Activated T-helper 1 cell treated with anti-CD3 and anti-CD28 coated beads, Interleukin-12 subunit alpha, Interleukin-12 subunit beta, Interleukin-2, Interleukin-4 antibody, amounts not matched to agents 30 ng/mL and 10 ng/mL and 1 ng/mL, durations not matched to agents 14 hours and 24 hours and 36 hours (primary cell): ENCODE data around the gene RAC3. TPM values are rescaled to one million over a fixed set of nuclear protein-coding genes. Genes with fewer than 3 reads are reported as not detected.
"Not testable (repeated sequence)": the region's sequence is repeated elsewhere in the genome, so short reads cannot be mapped to it uniquely, and the experiment has no call there.

ENCODE experiments used
- DNase-seq: peaks from one replicate; pipeline ENCODE4 v3.0.0; 2021; ENCODE audit warnings: low spot score
- H3K27ac Mint-ChIP-seq: one replicate; pipeline ENCODE4 v1.8.0; 2021; ENCODE audit warnings: mild to moderate bottlenecking, mixed read lengths
- H3K27me3 Mint-ChIP-seq: one replicate; pipeline ENCODE4 v1.8.0; 2022; ENCODE audit warnings: mild to moderate bottlenecking, moderate library complexity, mixed read lengths; ENCODE audit not compliant: insufficient read depth
- H3K36me3 Mint-ChIP-seq: one replicate; pipeline ENCODE4 v1.8.0; 2021; ENCODE audit warnings: low read depth, mixed read lengths
- H3K4me1 Mint-ChIP-seq: one replicate; pipeline ENCODE4 v1.8.0; 2021; ENCODE audit warnings: low read depth, mixed read lengths
- H3K4me3 Mint-ChIP-seq: one replicate; pipeline ENCODE4 v1.8.0; 2021; ENCODE audit warnings: mild to moderate bottlenecking, moderate library complexity, mixed read lengths
- H3K9me3 Mint-ChIP-seq: one replicate; pipeline ENCODE4 v1.8.0; 2021; ENCODE audit warnings: mixed read lengths
- intact Hi-C: fragments of 100-400 bp; cut with micrococcal nuclease; formaldehyde crosslinking; loops from one replicate; pipeline ENCODE4 v1.15.1; 2024
- total RNA-seq: library from RNA; stranded (reverse); gene quantifications from 2 replicates; pipeline ENCODE4 v1.2.3, GENCODE V29; 2022

Gene RAC3
- total RNA-seq, 1 donor from 2014 or later, result 9.4 TPM

- H3K27ac Mint-ChIP-seq, result peak within 1 kb of the TSS; percentile 93
- intact Hi-C loops, result loop anchor here (1.0 to 5.0 kb wide), 5 partner anchors 14 to 381 kb away; partner anchors contain the start of genes ARHGDIA, FASN, GPS1 and HEXD
- peak within 1 kb of the TSS; percentile 85 for H3K4me3 Mint-ChIP-seq
- peak; percentile 98 for DNase-seq
- H3K27me3 Mint-ChIP-seq, result peaks cover 2% of the 10 kb centered on the region
- H3K36me3 Mint-ChIP-seq, result peaks cover 11% of the 10 kb centered on the region
- H3K9me3 Mint-ChIP-seq, result no peaks in the 10 kb centered on the region
- peaks cover 24% of the 10 kb centered on the region for H3K4me1 Mint-ChIP-seq
Measured at GRCh38 chr17:82037092-82037888, 5.8 kb downstream of the RAC3 start, which contains the start of gene DCXR. TSS of gene DCXR (minus strand) at chr17:82037697. CDS start at chr17:82037682, 15 bp downstream.

GRCh38 chr17:82037889-82038195, 6.4 kb downstream of the RAC3 start:
- H3K9me3 Mint-ChIP-seq, result no peaks in the 10 kb centered on the region
- DNase-seq, result no peak
- H3K36me3 Mint-ChIP-seq, result peaks cover 11% of the 10 kb centered on the region
- H3K4me3 Mint-ChIP-seq, result peak overlapping the region; percentile 85
- intact Hi-C loops, result loop anchor here (1.0 to 5.0 kb wide), 5 partner anchors 13 to 380 kb away; partner anchors contain the start of genes ARHGDIA, FASN, GPS1 and HEXD
- peaks cover 2% of the 10 kb centered on the region for H3K27me3 Mint-ChIP-seq
- peaks cover 24% of the 10 kb centered on the region for H3K4me1 Mint-ChIP-seq
- peak overlapping the region; percentile 93 for H3K27ac Mint-ChIP-seq

- Mint-ChIP-seq H3K4me3 (peak overlapping the region; percentile 49), H3K27ac (peak overlapping the region; percentile 41), H3K4me1 (peaks cover 24% of the 10 kb centered on the region), H3K36me3 (peaks cover 11% of the 10 kb centered on the region)
- not testable (repeated sequence) for H3K9me3 Mint-ChIP-seq, H3K27me3 Mint-ChIP-seq, DNase-seq
- intact Hi-C loops, result loop anchor here (5.0 kb wide), 1 partner anchor 167 kb away; the partner anchor contains the start of gene ARHGDIA
Measured at GRCh38 chr17:82038796-82039409, 7.4 kb downstream of the RAC3 start.

GRCh38 chr17:82039695-82040299, 8.3 kb downstream of the RAC3 start:
- Mint-ChIP-seq H3K36me3 (peaks cover 10% of the 10 kb centered on the region), H3K27ac (no peak overlapping the region), H3K27me3 (peaks cover 2% of the 10 kb centered on the region), H3K4me3 (no peak overlapping the region), H3K4me1 (peaks cover 24% of the 10 kb centered on the region), H3K9me3 (no peaks in the 10 kb centered on the region)
- intact Hi-C loops, result loop anchor here (5.0 kb wide), 1 partner anchor 167 kb away; the partner anchor contains the start of gene ARHGDIA
- DNase-seq, result no peak

GRCh38 chr17:82041144-82041814, 9.8 kb downstream of the RAC3 start:
- Mint-ChIP-seq H3K27me3 (peaks cover 2% of the 10 kb centered on the region), H3K4me1 (peaks cover 14% of the 10 kb centered on the region), H3K27ac (no peak overlapping the region), H3K9me3 (no peaks in the 10 kb centered on the region), H3K36me3 (no peaks in the 10 kb centered on the region), H3K4me3 (no peak overlapping the region)
- no peak for DNase-seq
- intact Hi-C loops, result no loop called here

- intact Hi-C loops, result no loop called here
- DNase-seq, result no peak
- Mint-ChIP-seq H3K27ac (no peak overlapping the region), H3K4me3 (no peak overlapping the region), H3K27me3 (peaks cover 2% of the 10 kb centered on the region), H3K36me3 (peaks cover 4% of the 10 kb centered on the region), H3K9me3 (no peaks in the 10 kb centered on the region), H3K4me1 (peaks cover 19% of the 10 kb centered on the region)
Measured at GRCh38 chr17:82042649-82043048, 11.2 kb downstream of the RAC3 start.

GRCh38 chr17:82043507-82043906, 12.0 kb downstream of the RAC3 start:
- H3K27ac Mint-ChIP-seq, result no peak overlapping the region
- no peaks in the 10 kb centered on the region for H3K9me3 Mint-ChIP-seq
- DNase-seq, result no peak
- H3K4me3 Mint-ChIP-seq, result no peak overlapping the region
- H3K36me3 Mint-ChIP-seq, result peaks cover 5% of the 10 kb centered on the region
- peaks cover 14% of the 10 kb centered on the region for H3K4me1 Mint-ChIP-seq
- H3K27me3 Mint-ChIP-seq, result peaks cover 2% of the 10 kb centered on the region
- intact Hi-C loops, result no loop called here

- H3K4me3 Mint-ChIP-seq, result no peak overlapping the region
Measured at GRCh38 chr17:82045936-82046484, 14.5 kb downstream of the RAC3 start.

GRCh38 chr17:82046903-82047302, 15.4 kb downstream of the RAC3 start:
- H3K4me1 Mint-ChIP-seq, result peaks cover 14% of the 10 kb centered on the region
- H3K36me3 Mint-ChIP-seq, result peaks cover 8% of the 10 kb centered on the region
- H3K27me3 Mint-ChIP-seq, result no peaks in the 10 kb centered on the region
- H3K9me3 Mint-ChIP-seq, result no peaks in the 10 kb centered on the region
- H3K27ac Mint-ChIP-seq, result no peak overlapping the region
- no peak overlapping the region for H3K4me3 Mint-ChIP-seq
- no peak for DNase-seq
- intact Hi-C loops, result no loop called here

More at GRCh38 chr17:82045936-82046484, 14.5 kb downstream of the RAC3 start:
- intact Hi-C loops, result no loop called here
- Mint-ChIP-seq H3K9me3 (no peaks in the 10 kb centered on the region), H3K27ac (no peak overlapping the region), H3K36me3 (peaks cover 8% of the 10 kb centered on the region), H3K4me1 (peaks cover 14% of the 10 kb centered on the region), H3K27me3 (no peaks in the 10 kb centered on the region)
- DNase-seq, result no peak

- no peak for DNase-seq
- Mint-ChIP-seq H3K4me3 (peak overlapping the region; percentile 20), H3K4me1 (peaks cover 14% of the 10 kb centered on the region), H3K27ac (no peak overlapping the region), H3K9me3 (no peaks in the 10 kb centered on the region), H3K27me3 (no peaks in the 10 kb centered on the region), H3K36me3 (peaks cover 8% of the 10 kb centered on the region)
- intact Hi-C loops, result no loop called here
Measured at GRCh38 chr17:82047379-82047778, 15.9 kb downstream of the RAC3 start.

GRCh38 chr17:82047914-82048570, 16.6 kb downstream of the RAC3 start:
- no peak overlapping the region for H3K27ac Mint-ChIP-seq
- no peaks in the 10 kb centered on the region for H3K9me3 Mint-ChIP-seq
- H3K36me3 Mint-ChIP-seq, result peaks cover 8% of the 10 kb centered on the region
- H3K4me1 Mint-ChIP-seq, result peaks cover 14% of the 10 kb centered on the region
- intact Hi-C loops, result no loop called here
- DNase-seq, result no peak
- no peaks in the 10 kb centered on the region for H3K27me3 Mint-ChIP-seq
- H3K4me3 Mint-ChIP-seq, result peak overlapping the region; percentile 20

GRCh38 chr17:82048571-82048971, 17.1 kb downstream of the RAC3 start:
- H3K27me3 Mint-ChIP-seq, result no peaks in the 10 kb centered on the region
- peaks cover 8% of the 10 kb centered on the region for H3K36me3 Mint-ChIP-seq
- no peaks in the 10 kb centered on the region for H3K9me3 Mint-ChIP-seq
- intact Hi-C loops, result no loop called here
- peaks cover 14% of the 10 kb centered on the region for H3K4me1 Mint-ChIP-seq
- H3K27ac Mint-ChIP-seq, result no peak overlapping the region
- DNase-seq, result no peak
- peak overlapping the region; percentile 59 for H3K4me3 Mint-ChIP-seq
